Right lobe of liver (tissue), 6 donors: ENCODE results near the gene ACTL8. TPM values are rescaled to one million over a fixed set of nuclear protein-coding genes. Genes with fewer than 3 reads are reported as not detected.

ENCODE experiments used
- ATAC-seq, 4 donors: fragments of 200-7000 bp; cut with Tn5 transposase; one replicate each; pipeline ENCODE4 v1.9.1; 2020; ENCODE audit warnings: mild to moderate bottlenecking in 4 of 4, moderate library complexity in 4 of 4
- DNase-seq, 3 donors: peaks; one replicate each; pipeline ENCODE4 v3.0.0-alpha.2; 2020
- H3K27ac ChIP-seq, 3 donors: fragments of 200-600 bp; one replicate each; pipeline ENCODE4 v1.8.0; 2022
- H3K27me3 ChIP-seq, 2 donors: fragments of 200-600 bp; one replicate each; pipeline ENCODE4 v1.8.0; 2022
- H3K36me3 ChIP-seq, 4 donors: fragments of 200-600 bp; sonication (generic) in 1 of 4; one replicate each; pipeline versions ENCODE4 v1.5.1 to v1.8.0; 2017 to 2022; ENCODE audit warnings: control low read depth in 1 of 4
- H3K4me1 ChIP-seq, 4 donors: fragments of 200-600 bp; sonication (generic) in 1 of 4; one replicate each; pipeline versions ENCODE4 v1.5.1 to v1.8.0; 2017 to 2022; ENCODE audit warnings: control low read depth in 1 of 4
- H3K4me3 ChIP-seq, 3 donors: fragments of 200-600 bp; one replicate each; pipeline ENCODE4 v1.8.0; 2022
- H3K9me3 ChIP-seq, 4 donors: fragments of 200-600 bp; sonication (generic) in 1 of 4; one replicate each; pipeline versions ENCODE4 v1.5.1 to v1.8.0; 2017 to 2022; ENCODE audit warnings: control low read depth in 1 of 4
- CTCF ChIP-seq, 4 donors: fragments of 200-600 bp in 3 of 4; fragments of 450-650 bp in 1 of 4; IDR thresholded peaks; one replicate each; pipeline versions ENCODE4 v1.5.1 to v1.8.0; 2016 to 2022; ENCODE audit warnings: antibody characterized with exemption in 4 of 4, mild to moderate bottlenecking in 2 of 4
- POLR2A ChIP-seq: fragments of 450-650 bp; IDR thresholded peaks from one replicate; pipeline ENCODE4 v1.6.1; 2017; ENCODE audit warnings: antibody characterized with exemption, mild to moderate bottlenecking
- WGBS: methylation state at CpG from one replicate; pipeline ENCODE4 v1.1.6; 2018; ENCODE audit warnings: low coverage, low lambda C conversion rate; ENCODE audit not compliant: insufficient coverage; ENCODE audit errors: missing lambda C conversion rate; 5-methylcytosine and 5-hydroxymethylcytosine counted together
- intact Hi-C, 2 donors: fragments of 100-400 bp; cut with DNase I; formaldehyde crosslinking; loops; one replicate each; pipeline versions ENCODE4 v1.11.2 to v1.14.1; 2022
- total RNA-seq, 6 experiments: library from RNA; depleted of rRNA in 2 of 6; stranded (reverse); fragments of >200 nt in 2 of 6; fragmentation: NEBNext Ultra II Directional in 3 of 6; extraction: Animal tissue kit (Norgen Biotek cat#: 25700) in 3 of 6; gene quantifications; one replicate each; pipeline versions ENCODE4 v1.1.0 to v1.2.4, GENCODE V29; 2016 to 2023
- donor health status: DM: no; HTN: yes; CAD: no.
- donor health status: DM: no; HTN: no; CAD: no.
- donor health status: DM: no; HTN: no; CAD: no.
- donor health status: DM: no; HTN: yes; CAD: no.
- donor health status: DM: no; HTN: yes; CAD: no.

The ACTL8 gene
- total RNA-seq, 6 experiments from 2014 or later, result not detected

GRCh38 chr1:17746920-17747319 is 8.2 kb upstream of the ACTL8 start:
- no peak for ATAC-seq
- Histone ChIP-seq H3K4me1 (no peaks in the 10 kb centered on the region), H3K9me3 (no peaks in the 10 kb centered on the region), H3K27ac (no peak overlapping the region), H3K4me3 (no peak overlapping the region), H3K36me3 (no peaks in the 10 kb centered on the region), H3K27me3 (no peaks in the 10 kb centered on the region)
- intact Hi-C loops, result no loop called here
- WGBS, result 33% methylated on average over 2 of the region's 2 CpGs
- TF ChIP-seq CTCF (IDR thresholded peaks at IDR 0.05) (no peak), POLR2A (no peak)
- DNase-seq, result no peak

- no peak for DNase-seq
- no peaks in the 10 kb centered on the region for H3K4me1 ChIP-seq
- no peaks in the 10 kb centered on the region for H3K9me3 ChIP-seq
- no peak overlapping the region for H3K4me3 ChIP-seq
- intact Hi-C loops, result no loop called here
- H3K27me3 ChIP-seq, result no peaks in the 10 kb centered on the region
- no peaks in the 10 kb centered on the region for H3K36me3 ChIP-seq
- H3K27ac ChIP-seq, result no peak overlapping the region
- TF ChIP-seq CTCF (IDR thresholded peaks at IDR 0.05), result no peak
- WGBS, result 57% methylated on average over 1 of the region's 5 CpGs
- ATAC-seq, result no peak
These were observed 4.8 kb upstream of the ACTL8 start for GRCh38 chr1:17750333-17750732.

DNA sequence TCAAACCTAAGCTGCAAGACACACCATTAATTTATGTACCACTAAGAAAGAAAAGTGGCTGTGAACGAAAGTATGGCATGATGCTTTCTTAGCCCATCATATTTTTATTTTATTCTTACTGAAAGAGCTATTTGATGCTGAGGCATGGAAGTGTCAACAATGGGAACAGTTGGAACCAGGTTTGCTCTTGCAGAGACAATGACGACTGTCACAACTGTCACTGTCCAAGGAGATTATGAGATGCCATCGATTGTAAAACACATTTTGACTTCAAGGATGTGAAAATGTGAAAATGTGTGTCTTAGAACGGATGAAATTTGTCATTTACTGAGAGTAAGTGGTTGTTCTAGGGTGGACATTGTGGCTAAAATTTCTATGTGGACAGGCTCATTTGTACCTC is 2.8 kb upstream of the ACTL8 start:
- TF ChIP-seq CTCF (IDR thresholded peaks at IDR 0.05), result no peak
- TF ChIP-seq POLR2A, result no peak
- intact Hi-C loops, result no loop called here
- ATAC-seq (no peak), DNase-seq (no peak)
- Histone ChIP-seq H3K9me3 (no peaks in the 10 kb centered on the region), H3K27me3 (no peaks in the 10 kb centered on the region), H3K27ac (no peak overlapping the region), H3K4me1 (no peaks in the 10 kb centered on the region), H3K36me3 (no peaks in the 10 kb centered on the region), H3K4me3 (no peak overlapping the region)
- WGBS, result 43% methylated on average over 4 of the region's 4 CpGs

DNA sequence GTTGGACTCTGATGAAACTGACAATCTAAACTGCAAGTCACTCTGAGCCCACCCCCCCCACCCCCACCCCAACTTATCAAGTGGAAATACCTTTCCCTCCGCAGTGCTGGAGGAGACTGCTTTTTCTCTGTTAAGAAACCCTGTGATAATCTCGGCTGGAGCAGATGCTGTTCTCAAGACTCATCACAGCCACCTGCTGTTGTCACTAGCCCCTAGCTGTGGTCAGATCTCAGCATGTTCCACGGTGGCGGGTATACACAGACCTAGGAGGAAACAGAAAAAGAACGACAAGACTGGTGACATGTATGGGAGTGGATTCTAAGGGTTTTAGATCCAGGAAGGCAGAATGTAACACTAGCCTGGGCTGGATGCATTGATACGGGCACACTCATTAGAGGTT is 2.3 kb downstream of the ACTL8 start:
- Histone ChIP-seq H3K9me3 (peaks cover 0 to 2% (median 0%) of the 10 kb centered on the region in 4 donors), H3K27ac (no peak overlapping the region), H3K4me1 (no peaks in the 10 kb centered on the region), H3K4me3 (no peak overlapping the region), H3K27me3 (no peaks in the 10 kb centered on the region), H3K36me3 (no peaks in the 10 kb centered on the region)
- WGBS, result 72% methylated on average over 4 of the region's 6 CpGs
- ATAC-seq (no peak), DNase-seq (no peak)
- no peak for TF ChIP-seq POLR2A
- no peak for TF ChIP-seq CTCF (IDR thresholded peaks at IDR 0.05)
- intact Hi-C loops, result no loop called here

GRCh38 chr1:17759114-17759513 is 4.0 kb downstream of the ACTL8 start:
- no peak overlapping the region for H3K4me3 ChIP-seq
- no peaks in the 10 kb centered on the region for H3K27me3 ChIP-seq
- no peak overlapping the region for H3K27ac ChIP-seq
- H3K36me3 ChIP-seq, result no peaks in the 10 kb centered on the region
- H3K9me3 ChIP-seq, result peaks cover 0 to 2% (median 0%) of the 10 kb centered on the region in 4 donors
- H3K4me1 ChIP-seq, result no peaks in the 10 kb centered on the region
- peak in 1 of 4 donors; percentile 66 for ATAC-seq
- intact Hi-C loops, result no loop called here
- DNase-seq, result no peak
- TF ChIP-seq CTCF (IDR thresholded peaks at IDR 0.05) (peak in 2 of 4 donors; percentile 13 to 30), POLR2A (no peak)
- 23% methylated on average over 4 of the region's 7 CpGs for WGBS
